ENCODE data around the gene PDE3B.

DNA sequence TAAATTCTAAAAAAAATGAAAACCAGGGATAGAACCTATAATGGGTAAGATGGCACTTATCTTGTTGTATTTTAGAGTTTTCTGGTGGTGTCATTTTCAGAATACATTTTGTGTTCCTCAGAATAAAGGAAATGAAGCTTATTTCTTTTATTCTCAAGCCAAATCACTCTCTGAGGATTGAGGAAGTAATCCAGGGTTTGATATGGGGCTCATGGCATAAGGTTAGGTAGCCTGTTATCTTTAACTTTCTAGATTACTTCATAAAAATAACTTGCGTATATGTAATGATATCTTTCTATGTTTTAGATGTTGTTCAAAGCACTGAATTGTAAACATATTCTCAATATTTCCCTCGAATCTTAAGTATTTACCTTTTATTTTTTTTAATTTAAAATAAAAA, 33.5 kb downstream of the PDE3B start:
- no peak for TF ChIP-seq EP300 (IDR thresholded peaks at IDR 0.05; ENCODE audit: borderline replicate concordance in 1 of 2, low read depth in 2 of 2, low read length in 2 of 2)
- TF ChIP-seq, protein P1, sequence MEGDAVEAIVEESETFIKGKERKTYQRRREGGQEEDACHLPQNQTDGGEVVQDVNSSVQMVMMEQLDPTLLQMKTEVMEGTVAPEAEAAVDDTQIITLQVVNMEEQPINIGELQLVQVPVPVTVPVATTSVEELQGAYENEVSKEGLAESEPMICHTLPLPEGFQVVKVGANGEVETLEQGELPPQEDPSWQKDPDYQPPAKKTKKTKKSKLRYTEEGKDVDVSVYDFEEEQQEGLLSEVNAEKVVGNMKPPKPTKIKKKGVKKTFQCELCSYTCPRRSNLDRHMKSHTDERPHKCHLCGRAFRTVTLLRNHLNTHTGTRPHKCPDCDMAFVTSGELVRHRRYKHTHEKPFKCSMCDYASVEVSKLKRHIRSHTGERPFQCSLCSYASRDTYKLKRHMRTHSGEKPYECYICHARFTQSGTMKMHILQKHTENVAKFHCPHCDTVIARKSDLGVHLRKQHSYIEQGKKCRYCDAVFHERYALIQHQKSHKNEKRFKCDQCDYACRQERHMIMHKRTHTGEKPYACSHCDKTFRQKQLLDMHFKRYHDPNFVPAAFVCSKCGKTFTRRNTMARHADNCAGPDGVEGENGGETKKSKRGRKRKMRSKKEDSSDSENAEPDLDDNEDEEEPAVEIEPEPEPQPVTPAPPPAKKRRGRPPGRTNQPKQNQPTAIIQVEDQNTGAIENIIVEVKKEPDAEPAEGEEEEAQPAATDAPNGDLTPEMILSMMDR (IDR thresholded peaks at IDR 0.05; ENCODE audit: control extremely low read depth in 1 of 3, insufficient read depth in 1 of 3, low read depth in 1 of 3, low read length in 3 of 3): no peak
- TF ChIP-seq EZH2 (IDR thresholded peaks at IDR 0.05; ENCODE audit: low read depth, low read length, severe bottlenecking): no peak
- no peak for TF ChIP-seq CBX5 (IDR thresholded peaks at IDR 0.05; ENCODE audit: low read depth, low read length)
- no peak for TF ChIP-seq JUN (IDR thresholded peaks at IDR 0.05; ENCODE audit: low read depth, low read length)
- no peak for TF ChIP-seq POU5F1 (IDR thresholded peaks at IDR 0.05; ENCODE audit: low read depth, low read length)
- no peak for TF ChIP-seq POLR2AphosphoS5 (IDR thresholded peaks at IDR 0.05; ENCODE audit: low read depth, low read length)

Data from H1 (cell line).